Breast epithelium (tissue), 4 donors: ENCODE measurements around the gene SYT7. TPM values are rescaled to one million over a fixed set of nuclear protein-coding genes. Genes with fewer than 3 reads are reported as not detected.
A peak's percentile ranks its signal among the peaks of the same experiment; 100 is the strongest.

ENCODE experiments used
- DNase-seq, 2 donors: peaks; one replicate each; pipeline ENCODE4 v3.0.0-alpha.2; 2019; ENCODE audit warnings: low spot score in 2 of 2
- H3K27ac ChIP-seq, 2 donors: fragments of 200-600 bp; sonication (generic) in 1 of 2; one replicate each; pipeline ENCODE4 v1.5.1; 2016 to 2019; ENCODE audit warnings: mild to moderate bottlenecking in 1 of 2
- H3K27me3 ChIP-seq, 2 donors: fragments of 200-600 bp; sonication (generic) in 1 of 2; one replicate each; pipeline versions ENCODE4 v1.5.1 to v1.6.0; 2017 to 2019; ENCODE audit warnings: control low read depth in 1 of 2, mild to moderate bottlenecking in 1 of 2
- H3K36me3 ChIP-seq: fragments of 200-600 bp; one replicate; pipeline ENCODE4 v1.5.1; 2019
- H3K4me1 ChIP-seq, 2 donors: fragments of 200-600 bp; sonication (generic); one replicate each; pipeline ENCODE4 v1.5.1; 2016 to 2019; ENCODE audit warnings: control low read depth in 1 of 2
- H3K4me3 ChIP-seq, 3 donors: fragments of 200-600 bp; sonication (generic); 1 replicate in 2 of 3; 2 replicates in 1 of 3; pipeline ENCODE4 v1.5.1; 2016 to 2019; ENCODE audit warnings: mild to moderate bottlenecking in 3 of 3, moderate library complexity in 2 of 3
- H3K9me3 ChIP-seq, 2 donors: fragments of 200-600 bp; sonication (generic) in 1 of 2; one replicate each; pipeline ENCODE4 v1.5.1; 2016 to 2019; ENCODE audit warnings: control low read depth in 1 of 2
- CTCF ChIP-seq, 3 donors: fragments of 450-650 bp; IDR thresholded peaks; one replicate each; pipeline ENCODE4 v1.5.1; 2016 to 2017; ENCODE audit warnings: antibody characterized with exemption in 3 of 3, mild to moderate bottlenecking in 3 of 3, moderate library complexity in 3 of 3
- POLR2A ChIP-seq: fragments of 450-650 bp; IDR thresholded peaks from one replicate; pipeline ENCODE4 v1.6.1; 2016; ENCODE audit warnings: antibody characterized with exemption, mild to moderate bottlenecking, moderate library complexity
- POLR2AphosphoS5 ChIP-seq, 3 donors: sonication (generic); formaldehyde crosslinking; IDR thresholded peaks; one replicate each; pipeline ENCODE4 v1.6.1; 2017; ENCODE audit warnings: antibody characterized with exemption in 3 of 3
- intact Hi-C: fragments of 100-400 bp; cut with DNase I; formaldehyde crosslinking; loops from one replicate; pipeline ENCODE4 v1.15.1; 2023; ENCODE audit warnings: low total_unique reads
- total RNA-seq, 3 donors: library from RNA; depleted of rRNA; stranded (reverse); fragments of >200 nt; gene quantifications; one replicate each; pipeline ENCODE4 v1.1.0, GENCODE V29; 2016

Gene SYT7
- total RNA-seq, 3 donors from 2014 or later: 1.9 to 11.7 (median 10.8) TPM

GRCh38 chr11:61516191-61516590, 64.7 kb downstream of the SYT7 start:
- Histone ChIP-seq H3K27me3 (no peaks in the 10 kb centered on the region), H3K36me3 (no peaks in the 10 kb centered on the region), H3K4me1 (peaks cover 7 to 14% of the 10 kb centered on the region in 2 donors), H3K27ac (no peak overlapping the region), H3K9me3 (no peaks in the 10 kb centered on the region), H3K4me3 (no peak overlapping the region)
- DNase-seq: no peak
- no peak for TF ChIP-seq POLR2A
- no peak for TF ChIP-seq CTCF (IDR thresholded peaks at IDR 0.05)
- no peak for TF ChIP-seq POLR2AphosphoS5 (IDR thresholded peaks at IDR 0.05)
- intact Hi-C loops: loop anchor here (5.0 kb wide), 1 partner anchor 39 kb away; no protein-coding TSS in a partner anchor

- H3K4me3 ChIP-seq: no peak overlapping the region
Measured at GRCh38 chr11:61515686-61516085, 65.2 kb downstream of the SYT7 start.

GRCh38 chr11:61514050-61514917, 66.6 kb downstream of the SYT7 start:
- Histone ChIP-seq H3K4me3 (no peak overlapping the region), H3K36me3 (no peaks in the 10 kb centered on the region), H3K27me3 (peaks cover 5 to 9% of the 10 kb centered on the region in 2 donors), H3K9me3 (no peaks in the 10 kb centered on the region), H3K4me1 (peaks cover 12 to 20% of the 10 kb centered on the region in 2 donors), H3K27ac (peak overlapping the region; percentile 58 to 82)
- TF ChIP-seq CTCF (IDR thresholded peaks at IDR 0.05) (no peak), POLR2AphosphoS5 (IDR thresholded peaks at IDR 0.05) (no peak), POLR2A (no peak)
- intact Hi-C loops: no loop called here
- no peak for DNase-seq

More at GRCh38 chr11:61515686-61516085, 65.2 kb downstream of the SYT7 start:
- H3K27ac ChIP-seq: no peak overlapping the region
- H3K27me3 ChIP-seq: no peaks in the 10 kb centered on the region
- H3K4me1 ChIP-seq: peaks cover 7 to 14% of the 10 kb centered on the region in 2 donors
- no peaks in the 10 kb centered on the region for H3K9me3 ChIP-seq
- TF ChIP-seq POLR2A (no peak), CTCF (IDR thresholded peaks at IDR 0.05) (no peak), POLR2AphosphoS5 (IDR thresholded peaks at IDR 0.05) (no peak)
- intact Hi-C loops: loop anchor here (5.0 kb wide), 1 partner anchor 38 kb away; no protein-coding TSS in a partner anchor
- DNase-seq: no peak
- H3K36me3 ChIP-seq: no peaks in the 10 kb centered on the region

- TF ChIP-seq POLR2A: no peak
- intact Hi-C loops: no loop called here
- Histone ChIP-seq H3K36me3 (no peaks in the 10 kb centered on the region), H3K27me3 (peaks cover 5 to 9% of the 10 kb centered on the region in 2 donors), H3K4me3 (peak overlapping the region in 1 of 3 donors; percentile 33), H3K27ac (peak overlapping the region; percentile 58 to 82), H3K4me1 (peaks cover 12 to 25% of the 10 kb centered on the region in 2 donors), H3K9me3 (no peaks in the 10 kb centered on the region)
- DNase-seq: peak in 1 of 2 donors; percentile 50
Measured at GRCh38 chr11:61513143-61513765, 67.6 kb downstream of the SYT7 start.

GRCh38 chr11:61512435-61512834, 68.4 kb downstream of the SYT7 start:
- no peaks in the 10 kb centered on the region for H3K36me3 ChIP-seq
- H3K27ac ChIP-seq: peak overlapping the region in 1 of 2 donors; percentile 82
- intact Hi-C loops: no loop called here
- peaks cover 12 to 25% of the 10 kb centered on the region in 2 donors for H3K4me1 ChIP-seq
- TF ChIP-seq POLR2A (no peak), CTCF (IDR thresholded peaks at IDR 0.05) (no peak), POLR2AphosphoS5 (IDR thresholded peaks at IDR 0.05) (no peak)
- DNase-seq: no peak
- no peak overlapping the region for H3K4me3 ChIP-seq
- no peaks in the 10 kb centered on the region for H3K9me3 ChIP-seq
- peaks cover 5 to 9% of the 10 kb centered on the region in 2 donors for H3K27me3 ChIP-seq
